Hepatocyte (in vitro differentiated cells): ENCODE data around the gene C1R. TPM values are rescaled to one million over a fixed set of nuclear protein-coding genes. Genes with fewer than 3 reads are reported as not detected.

Experiments
- DNase-seq: peaks from one replicate; pipeline ENCODE4 v3.0.0-alpha.2; 2016; ENCODE audit warnings: low spot score
- H2AFZ ChIP-seq: fragments of 200-600 bp; sonication (generic); 2 replicates; pipeline ENCODE4 v1.6.0; 2016; ENCODE audit warnings: antibody characterized with exemption, mild to moderate bottlenecking
- H3K27ac ChIP-seq: fragments of 200-600 bp; sonication (generic); 2 replicates; pipeline ENCODE4 v1.5.1; 2016; ENCODE audit warnings: mild to moderate bottlenecking
- H3K27me3 ChIP-seq: fragments of 200-600 bp; sonication (generic); 2 replicates; pipeline ENCODE4 v1.6.1; 2016
- H3K36me3 ChIP-seq: fragments of 200-600 bp; sonication (generic); replicated peaks from 2 replicates; pipeline ENCODE4 v1.5.1; 2016; ENCODE audit warnings: low read depth; ENCODE audit not compliant: insufficient read depth
- H3K4me1 ChIP-seq: fragments of 200-600 bp; sonication (generic); 2 replicates; pipeline ENCODE4 v1.5.1; 2016; ENCODE audit warnings: mild to moderate bottlenecking, moderate library complexity; ENCODE audit not compliant: insufficient read depth
- H3K4me2 ChIP-seq: fragments of 200-600 bp; sonication (generic); 2 replicates; pipeline ENCODE4 v1.6.0; 2016
- H3K4me3 ChIP-seq: fragments of 200-600 bp; sonication (generic); 2 replicates; pipeline ENCODE4 v1.5.1; 2016; ENCODE audit warnings: mild to moderate bottlenecking
- H3K79me2 ChIP-seq: fragments of 200-600 bp; sonication (generic); 2 replicates; pipeline ENCODE4 v1.6.0; 2017; ENCODE audit warnings: mild to moderate bottlenecking
- H3K9me2 ChIP-seq: fragments of 200-600 bp; sonication (generic); replicated peaks from 2 replicates; pipeline ENCODE4 v1.6.0; 2017; ENCODE audit warnings: mild to moderate bottlenecking; ENCODE audit not compliant: insufficient read depth
- H3K9me3 ChIP-seq: fragments of 200-600 bp; sonication (generic); 2 replicates; pipeline ENCODE4 v1.5.1; 2016; ENCODE audit warnings: low read depth, mild to moderate bottlenecking
- H4K20me1 ChIP-seq: fragments of 200-600 bp; sonication (generic); 2 replicates; pipeline ENCODE4 v1.6.0; 2016; ENCODE audit warnings: mild to moderate bottlenecking; ENCODE audit not compliant: insufficient read depth, poor library complexity, severe bottlenecking
- CTCF ChIP-seq: fragments of 200-600 bp; sonication (generic); IDR thresholded peaks from 2 replicates; pipeline ENCODE4 v1.5.1; 2016; ENCODE audit warnings: antibody characterized with exemption, mild to moderate bottlenecking; ENCODE audit not compliant: poor library complexity
- EZH2 ChIP-seq: fragments of 200-600 bp; sonication (generic); IDR thresholded peaks from 2 replicates; pipeline ENCODE4 v1.6.1; 2016; ENCODE audit warnings: antibody characterized with exemption, mild to moderate bottlenecking, borderline replicate concordance
- EZH2phosphoT487 ChIP-seq: fragments of 200-600 bp; sonication (generic); IDR thresholded peaks from one replicate; pipeline ENCODE4 v1.6.1; 2018; ENCODE audit warnings: antibody characterized with exemption, mild to moderate bottlenecking, low read depth, moderate library complexity; ENCODE audit not compliant: unreplicated experiment, severe bottlenecking
- WGBS: methylation state at CpG from one replicate; pipeline ENCODE4 v1.1.6; 2016; ENCODE audit warnings: low lambda C conversion rate; ENCODE audit errors: missing lambda C conversion rate; 5-methylcytosine and 5-hydroxymethylcytosine counted together
- polyA plus RNA-seq: library from polyadenylated mRNA; unstranded; fragments of >200 nt; fragmentation: Nextera tagmentation; extraction: Ambion mirVana; gene quantifications from 2 replicates; pipeline ENCODE4 v1.2.1, GENCODE V29; 2016
- total RNA-seq: library from RNA; depleted of rRNA; stranded (reverse); fragments of >200 nt; gene quantifications from 2 replicates; pipeline ENCODE4 v1.2.3, GENCODE V29; 2014

The C1R gene
- total and polyA plus RNA-seq, 2 experiments from 2014 or later = 80.1 to 89.6 TPM

DNA sequence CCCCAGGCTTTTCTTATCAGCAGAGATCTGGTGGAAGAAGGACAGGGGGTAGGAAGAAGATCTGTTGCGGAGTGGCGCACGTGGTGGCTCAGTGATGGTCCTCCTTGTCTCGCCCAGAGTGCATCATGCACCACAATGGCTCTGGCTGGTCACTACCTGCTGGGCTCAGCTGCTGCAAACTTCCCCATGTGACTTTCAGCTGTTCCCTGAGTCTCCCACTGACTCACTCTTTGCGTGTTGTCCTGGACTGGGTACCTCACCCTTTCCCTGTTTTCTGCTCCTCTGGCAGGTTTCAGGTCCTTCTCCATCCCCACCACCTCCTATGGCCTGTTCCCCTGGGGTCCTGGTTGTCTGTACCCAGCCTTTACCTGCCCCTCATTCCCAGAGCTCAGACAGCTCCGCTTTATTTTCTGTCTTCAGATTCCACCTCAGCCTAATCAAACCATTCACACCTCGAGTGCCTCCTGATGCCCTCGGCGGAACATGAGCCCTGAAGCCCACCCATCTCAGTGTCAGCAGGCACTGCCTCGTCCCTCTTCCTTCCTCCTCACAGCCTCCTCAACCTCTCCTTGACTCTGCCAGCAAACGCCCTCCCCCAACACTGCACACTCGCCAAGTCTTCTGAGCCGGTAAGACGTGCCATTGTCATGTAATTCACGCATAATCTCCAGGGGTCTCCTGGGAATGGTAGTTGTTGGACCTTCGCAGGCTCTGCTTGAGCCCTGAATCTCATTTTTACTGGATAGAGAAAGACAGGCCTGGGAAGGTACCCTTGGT, 1.8 kb downstream of the C1R start:
- H3K4me2 ChIP-seq = no peak overlapping the region
- WGBS = 74% methylated on average over 16 of the region's 16 CpGs
- H3K9me3 ChIP-seq = no peaks in the 10 kb centered on the region

GRCh38 chr12:7089196-7089871, 2.9 kb downstream of the C1R start:
- Histone ChIP-seq H3K9me3 (no peaks in the 10 kb centered on the region), H3K4me3 (no peak overlapping the region), H3K27ac (no peak overlapping the region), H3K27me3 (no peaks in the 10 kb centered on the region), H3K4me2 (no peak overlapping the region), H2AFZ (no peak overlapping the region), H3K9me2 (no peaks in the 10 kb centered on the region), H3K79me2 (no peaks in the 10 kb centered on the region), H3K4me1 (no peaks in the 10 kb centered on the region), H4K20me1 (no peaks in the 10 kb centered on the region), H3K36me3 (no peaks in the 10 kb centered on the region)
- 93% methylated on average over 11 of the region's 11 CpGs for WGBS
- TF ChIP-seq EZH2 = no peak
- TF ChIP-seq EZH2phosphoT487 = no peak
- no peak for DNase-seq

More for the DNA sequence above, 1.8 kb downstream of the C1R start:
- DNase-seq = no peak
- Histone ChIP-seq H2AFZ (no peak overlapping the region), H3K4me3 (no peak overlapping the region), H3K4me1 (no peaks in the 10 kb centered on the region), H3K27me3 (no peaks in the 10 kb centered on the region), H3K79me2 (no peaks in the 10 kb centered on the region), H3K36me3 (no peaks in the 10 kb centered on the region), H3K27ac (no peak overlapping the region), H3K9me2 (no peaks in the 10 kb centered on the region), H4K20me1 (no peaks in the 10 kb centered on the region)
- no peak for TF ChIP-seq CTCF
- TF ChIP-seq EZH2 = no peak
- TF ChIP-seq EZH2phosphoT487 = no peak

GRCh38 chr12:7083125-7083524, 9.1 kb downstream of the C1R start:
- Histone ChIP-seq H3K4me3 (no peak overlapping the region), H4K20me1 (no peaks in the 10 kb centered on the region), H2AFZ (no peak overlapping the region), H3K36me3 (no peaks in the 10 kb centered on the region), H3K4me2 (no peak overlapping the region), H3K27ac (no peak overlapping the region), H3K9me2 (no peaks in the 10 kb centered on the region), H3K79me2 (no peaks in the 10 kb centered on the region), H3K4me1 (peaks cover 8% of the 10 kb centered on the region), H3K9me3 (no peaks in the 10 kb centered on the region), H3K27me3 (no peaks in the 10 kb centered on the region)
- no peak for DNase-seq
- TF ChIP-seq CTCF = no peak
- no peak for TF ChIP-seq EZH2phosphoT487
- TF ChIP-seq EZH2 = no peak

- no peak overlapping the region for H2AFZ ChIP-seq
- no peaks in the 10 kb centered on the region for H3K36me3 ChIP-seq
- no peaks in the 10 kb centered on the region for H3K79me2 ChIP-seq
- no peaks in the 10 kb centered on the region for H3K9me2 ChIP-seq
- 97% methylated on average over 14 of the region's 14 CpGs for WGBS
- H3K4me1 ChIP-seq = peaks cover 8% of the 10 kb centered on the region
- H3K4me3 ChIP-seq = no peak overlapping the region
- no peaks in the 10 kb centered on the region for H4K20me1 ChIP-seq
- no peak for TF ChIP-seq EZH2
- no peak for TF ChIP-seq CTCF
- TF ChIP-seq EZH2phosphoT487 = no peak
- H3K9me3 ChIP-seq = no peaks in the 10 kb centered on the region
- no peak overlapping the region for H3K4me2 ChIP-seq
- no peaks in the 10 kb centered on the region for H3K27me3 ChIP-seq
- H3K27ac ChIP-seq = no peak overlapping the region
- DNase-seq = no peak
Measured at GRCh38 chr12:7081037-7081436, 11.2 kb downstream of the C1R start.
